Measurements from ENCODE around the gene FOXO3B.
A peak's percentile ranks its signal among the peaks of the same experiment; 100 is the strongest.
"Not testable (repeated sequence)": the region's sequence is repeated elsewhere in the genome, so short reads cannot be mapped to it uniquely, and the experiment has no call there.

FOXO3B gene

GRCh38 chr17:18681767-18682571 is at the start of gene FOXO3B:
Gene FOXO3B, minus strand, starts transcription at chr17:18682314. Its CDS starts 663 bp downstream, at chr17:18681651.
- DNase-seq, result peak; percentile 40 to 98 (median 85)
- intact Hi-C loops (cut with DNase I), result not testable (repeated sequence)

GRCh38 chr17:18723509-18723908 is 41.4 kb upstream of the FOXO3B start:
- DNase-seq, result not testable (repeated sequence)

GRCh38 chr17:18722612-18723011 is 40.5 kb upstream of the FOXO3B start:
- intact Hi-C loops (cut with DNase I); DNase-seq: not testable (repeated sequence)

More at GRCh38 chr17:18723509-18723908, 41.4 kb upstream of the FOXO3B start:
- intact Hi-C loops (cut with DNase I), result not testable (repeated sequence)

GRCh38 chr17:18721775-18722547 is 39.8 kb upstream of the FOXO3B start:
- DNase-seq; intact Hi-C loops (cut with DNase I): not testable (repeated sequence)

GRCh38 chr17:18719428-18720110 is 37.5 kb upstream of the FOXO3B start:
- DNase-seq; intact Hi-C loops (cut with DNase I): not testable (repeated sequence)

GRCh38 chr17:18718643-18719427 is 36.7 kb upstream of the FOXO3B start:
- DNase-seq; intact Hi-C loops (cut with DNase I): not testable (repeated sequence)

GRCh38 chr17:18712354-18712999 is 30.4 kb upstream of the FOXO3B start:
- peak; percentile 23 to 93 (median 74) for DNase-seq
- intact Hi-C loops (cut with DNase I), result not testable (repeated sequence)

GRCh38 chr17:18708215-18708614 is 26.1 kb upstream of the FOXO3B start:
- DNase-seq; intact Hi-C loops (cut with DNase I): not testable (repeated sequence)

- intact Hi-C loops (cut with DNase I), result not testable (repeated sequence)
Measured at GRCh38 chr17:18705955-18706354, 23.8 kb upstream of the FOXO3B start.

GRCh38 chr17:18698473-18699103 is 16.5 kb upstream of the FOXO3B start:
- intact Hi-C loops (cut with DNase I); DNase-seq: not testable (repeated sequence)

More at GRCh38 chr17:18705955-18706354, 23.8 kb upstream of the FOXO3B start:
- DNase-seq, result not testable (repeated sequence)

GRCh38 chr17:18695143-18695542 is 13.0 kb upstream of the FOXO3B start:
- DNase-seq, result peak in 1 of 10 donors; percentile 32
- intact Hi-C loops (cut with DNase I), result not testable (repeated sequence)

- DNase-seq; intact Hi-C loops (cut with DNase I): not testable (repeated sequence)
Measured at GRCh38 chr17:18682668-18683067, 554 bp upstream of the FOXO3B start.

- DNase-seq; intact Hi-C loops (cut with DNase I): not testable (repeated sequence)
Measured at GRCh38 chr17:18677381-18677780, 4.7 kb downstream of the FOXO3B start.

- DNase-seq; intact Hi-C loops (cut with DNase I): not testable (repeated sequence)
Measured at GRCh38 chr17:18676928-18677327, 5.2 kb downstream of the FOXO3B start.

GRCh38 chr17:18672395-18673227 is 9.5 kb downstream of the FOXO3B start:
- intact Hi-C loops (cut with DNase I); DNase-seq: not testable (repeated sequence)

- DNase-seq, result not testable (repeated sequence)
Measured at GRCh38 chr17:18668625-18669024, 13.5 kb downstream of the FOXO3B start.

GRCh38 chr17:18667535-18667934 is 14.6 kb downstream of the FOXO3B start:
- intact Hi-C loops (cut with DNase I); DNase-seq: not testable (repeated sequence)

More at GRCh38 chr17:18668625-18669024, 13.5 kb downstream of the FOXO3B start:
- intact Hi-C loops (cut with DNase I), result not testable (repeated sequence)

- intact Hi-C loops (cut with DNase I); DNase-seq: not testable (repeated sequence)
Measured at GRCh38 chr17:18666326-18666725, 15.8 kb downstream of the FOXO3B start.

All from posterior cingulate gyrus (tissue), 11 donors.